GM23338 (cell line): Measurements from ENCODE around the gene LRRC8E.

Experiments
- CREB1 ChIP-seq: fragments of 250-450 bp; sonication (Bioruptor Pico); IDR thresholded peaks from 2 replicates; pipeline ENCODE4 v1.5.0; 2020; ENCODE audit warnings: low read depth, mild to moderate bottlenecking, moderate library complexity
- CTCF ChIP-seq, 2 experiments: fragments of 200-600 bp in 1 of 2; sonication (generic) in 1 of 2; conservative IDR thresholded peaks; 2 replicates each; pipeline versions ENCODE4 v1.5.1 to v1.6.1; 2016 to 2017; ENCODE audit warnings: antibody characterized with exemption in 2 of 2, low read depth in 2 of 2, mild to moderate bottlenecking in 2 of 2, moderate library complexity in 1 of 2
- EZH2 ChIP-seq: fragments of 200-600 bp; sonication (generic); IDR thresholded peaks from one replicate; pipeline ENCODE4 v1.8.0; 2017; ENCODE audit warnings: antibody characterized with exemption, mild to moderate bottlenecking, low read depth; ENCODE audit not compliant: unreplicated experiment
- EZH2phosphoT487 ChIP-seq: fragments of 200-600 bp; sonication (generic); IDR thresholded peaks from one replicate; pipeline ENCODE4 v1.8.1; 2018; ENCODE audit warnings: antibody characterized with exemption; ENCODE audit not compliant: unreplicated experiment
- POLR2AphosphoS5 ChIP-seq: IDR thresholded peaks from 2 replicates; pipeline ENCODE4 v1.6.1; 2016; ENCODE audit warnings: antibody characterized with exemption, low read depth
- REST ChIP-seq: IDR thresholded peaks from one replicate; pipeline ENCODE4 v1.6.1; 2018; ENCODE audit warnings: antibody characterized with exemption; ENCODE audit not compliant: unreplicated experiment
- STAT1 ChIP-seq: IDR thresholded peaks from one replicate; pipeline ENCODE4 v1.6.1; 2016; ENCODE audit warnings: antibody characterized with exemption; ENCODE audit not compliant: unreplicated experiment
- ZNF114 ChIP-seq: fragments of 250-450 bp; sonication (Bioruptor Pico); IDR thresholded peaks from 2 replicates; pipeline ENCODE4 v1.5.0; 2020; ENCODE audit warnings: mild to moderate bottlenecking, moderate library complexity

- TF ChIP-seq EZH2phosphoT487 (no peak), POLR2AphosphoS5 (no peak), REST (no peak), CTCF (conservative IDR thresholded peaks at IDR 0.05; ENCODE audit: low read depth in 2 of 2) (peak; percentile 42 to 65; a peak in 3 of 4 replicates), ZNF114 (CRISPR knock-in tag) (no peak), CREB1 (CRISPR knock-in tag) (no peak), STAT1 (no peak), EZH2 (no peak)
These were observed 26.5 kb upstream of the LRRC8E start for GRCh38 chr19:7861619-7862412.
